ENCODE measurements around the gene RASAL2. TPM values are rescaled to one million over a fixed set of nuclear protein-coding genes. Genes with fewer than 3 reads are reported as not detected.
"Not testable (repeated sequence)": the region's sequence is repeated elsewhere in the genome, so short reads cannot be mapped to it uniquely, and the experiment has no call there.

Gene RASAL2
- total RNA-seq, 1 experiment from 2014 or later = 32.4 TPM

- Mint-ChIP-seq H3K9me3 (ENCODE audit: low read depth, unreplicated experiment) (no peaks in the 10 kb centered on the region), H3K4me3 (ENCODE audit: low read depth, unreplicated experiment) (no peak overlapping the region), H3K27me3 (ENCODE audit: unreplicated experiment) (no peaks in the 10 kb centered on the region), H3K36me3 (ENCODE audit: insufficient read depth, unreplicated experiment) (no peaks in the 10 kb centered on the region), H3K4me1 (ENCODE audit: low read depth, unreplicated experiment) (peaks cover 10% of the 10 kb centered on the region), H3K27ac (ENCODE audit: unreplicated experiment) (no peak overlapping the region)
- TF ChIP-seq, protein P1, sequence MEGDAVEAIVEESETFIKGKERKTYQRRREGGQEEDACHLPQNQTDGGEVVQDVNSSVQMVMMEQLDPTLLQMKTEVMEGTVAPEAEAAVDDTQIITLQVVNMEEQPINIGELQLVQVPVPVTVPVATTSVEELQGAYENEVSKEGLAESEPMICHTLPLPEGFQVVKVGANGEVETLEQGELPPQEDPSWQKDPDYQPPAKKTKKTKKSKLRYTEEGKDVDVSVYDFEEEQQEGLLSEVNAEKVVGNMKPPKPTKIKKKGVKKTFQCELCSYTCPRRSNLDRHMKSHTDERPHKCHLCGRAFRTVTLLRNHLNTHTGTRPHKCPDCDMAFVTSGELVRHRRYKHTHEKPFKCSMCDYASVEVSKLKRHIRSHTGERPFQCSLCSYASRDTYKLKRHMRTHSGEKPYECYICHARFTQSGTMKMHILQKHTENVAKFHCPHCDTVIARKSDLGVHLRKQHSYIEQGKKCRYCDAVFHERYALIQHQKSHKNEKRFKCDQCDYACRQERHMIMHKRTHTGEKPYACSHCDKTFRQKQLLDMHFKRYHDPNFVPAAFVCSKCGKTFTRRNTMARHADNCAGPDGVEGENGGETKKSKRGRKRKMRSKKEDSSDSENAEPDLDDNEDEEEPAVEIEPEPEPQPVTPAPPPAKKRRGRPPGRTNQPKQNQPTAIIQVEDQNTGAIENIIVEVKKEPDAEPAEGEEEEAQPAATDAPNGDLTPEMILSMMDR (IDR thresholded peaks at IDR 0.05; ENCODE audit: unreplicated experiment) = no peak
- DNase-seq = no peak
- BruUV-seq (replicated peaks) = no TSS peak
- CTCF ChIA-PET = interaction anchor here (0.6 to 1.2 kb wide), 2 partner anchors 81 to 939 kb away, joined by 3 to 7 read pairs; no protein-coding TSS in a partner anchor
- intact Hi-C loops (cut with micrococcal nuclease; ENCODE audit: unreplicated experiment) = no loop called here
Observed at GRCh38 chr1:178388418-178389145, 294.7 kb downstream of the RASAL2 start.

GRCh38 chr1:178389441-178389840, 295.5 kb downstream of the RASAL2 start:
- Mint-ChIP-seq H3K27ac (ENCODE audit: unreplicated experiment) (no peak overlapping the region), H3K36me3 (ENCODE audit: insufficient read depth, unreplicated experiment) (no peaks in the 10 kb centered on the region), H3K4me3 (ENCODE audit: low read depth, unreplicated experiment) (no peak overlapping the region), H3K9me3 (ENCODE audit: low read depth, unreplicated experiment) (no peaks in the 10 kb centered on the region), H3K4me1 (ENCODE audit: low read depth, unreplicated experiment) (peaks cover 10% of the 10 kb centered on the region), H3K27me3 (ENCODE audit: unreplicated experiment) (no peaks in the 10 kb centered on the region)
- no peak for DNase-seq
- CTCF ChIA-PET = interaction anchor here (1.2 kb wide), 1 partner anchor 82 kb away, joined by 3 read pairs; no protein-coding TSS in a partner anchor
- intact Hi-C loops (cut with micrococcal nuclease; ENCODE audit: unreplicated experiment) = no loop called here
- TF ChIP-seq, protein P1 (IDR thresholded peaks at IDR 0.05; ENCODE audit: unreplicated experiment) = no peak
- BruUV-seq (replicated peaks) = no TSS peak

DNA sequence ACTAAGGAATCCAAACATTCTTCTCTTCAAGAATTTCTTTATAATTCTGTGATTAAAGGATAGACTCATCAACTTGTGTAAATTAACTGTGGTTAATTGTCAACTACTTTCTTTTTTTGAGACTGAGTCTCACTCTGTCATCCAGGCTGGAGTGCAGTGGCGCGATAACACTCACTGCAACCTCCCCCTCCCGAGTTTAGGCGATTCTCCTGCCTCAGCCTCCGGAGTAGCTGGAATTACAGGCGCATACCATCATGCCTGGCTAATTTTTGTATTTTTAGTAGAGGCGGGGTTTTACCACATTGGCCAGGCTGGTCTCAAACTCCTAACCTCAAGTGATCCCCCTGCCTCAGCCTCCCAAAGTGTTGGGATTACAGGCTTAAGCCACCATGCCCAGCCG, 296.4 kb downstream of the RASAL2 start:
- H3K4me1 Mint-ChIP-seq (ENCODE audit: low read depth, unreplicated experiment); H3K36me3 Mint-ChIP-seq (ENCODE audit: insufficient read depth, unreplicated experiment); intact Hi-C loops (cut with micrococcal nuclease; ENCODE audit: unreplicated experiment); H3K27ac Mint-ChIP-seq (ENCODE audit: unreplicated experiment); BruUV-seq (replicated peaks); H3K27me3 Mint-ChIP-seq (ENCODE audit: unreplicated experiment); DNase-seq; H3K4me3 Mint-ChIP-seq (ENCODE audit: low read depth, unreplicated experiment); H3K9me3 Mint-ChIP-seq (ENCODE audit: low read depth, unreplicated experiment): not testable (repeated sequence)
- CTCF ChIA-PET = interaction anchor here (1.2 kb wide), 1 partner anchor 82 kb away, joined by 3 read pairs; no protein-coding TSS in a partner anchor

- Mint-ChIP-seq H3K36me3 (ENCODE audit: insufficient read depth, unreplicated experiment) (no peaks in the 10 kb centered on the region), H3K4me3 (ENCODE audit: low read depth, unreplicated experiment) (no peak overlapping the region), H3K9me3 (ENCODE audit: low read depth, unreplicated experiment) (no peaks in the 10 kb centered on the region), H3K27ac (ENCODE audit: unreplicated experiment) (no peak overlapping the region), H3K4me1 (ENCODE audit: low read depth, unreplicated experiment) (peaks cover 1% of the 10 kb centered on the region), H3K27me3 (ENCODE audit: unreplicated experiment) (no peaks in the 10 kb centered on the region)
- BruUV-seq (replicated peaks) = no TSS peak
- CTCF ChIA-PET = no interaction called here
- TF ChIP-seq, protein P1 (IDR thresholded peaks at IDR 0.05; ENCODE audit: unreplicated experiment) = no peak
- DNase-seq = no peak
- intact Hi-C loops (cut with micrococcal nuclease; ENCODE audit: unreplicated experiment) = no loop called here
Observed at GRCh38 chr1:178393370-178393769, 299.5 kb downstream of the RASAL2 start.

- Mint-ChIP-seq H3K27ac (ENCODE audit: unreplicated experiment) (no peak overlapping the region), H3K27me3 (ENCODE audit: unreplicated experiment) (no peaks in the 10 kb centered on the region), H3K36me3 (ENCODE audit: insufficient read depth, unreplicated experiment) (no peaks in the 10 kb centered on the region), H3K4me3 (ENCODE audit: low read depth, unreplicated experiment) (no peak overlapping the region), H3K4me1 (ENCODE audit: low read depth, unreplicated experiment) (peaks cover 23% of the 10 kb centered on the region), H3K9me3 (ENCODE audit: low read depth, unreplicated experiment) (no peaks in the 10 kb centered on the region)
- intact Hi-C loops (cut with micrococcal nuclease; ENCODE audit: unreplicated experiment) = no loop called here
- DNase-seq = no peak
- TF ChIP-seq, protein P1 (IDR thresholded peaks at IDR 0.05; ENCODE audit: unreplicated experiment) = no peak
- no TSS peak for BruUV-seq (replicated peaks)
- CTCF ChIA-PET = no interaction called here
Observed at GRCh38 chr1:178396789-178397188, 302.9 kb downstream of the RASAL2 start.
